ACC112 (cell line): ENCODE results near the gene ULK3.

Source experiments
- H2AFZ ChIP-seq: fragments of 200-600 bp; sonication (generic); one replicate; pipeline ENCODE4 v1.6.0; 2017; ENCODE audit warnings: antibody characterized with exemption, low read length; ENCODE audit not compliant: unreplicated experiment
- H3K27ac ChIP-seq: fragments of 200-600 bp; sonication (generic); 2 replicates; pipeline ENCODE4 v1.5.1; 2014; ENCODE audit warnings: low read depth, mild to moderate bottlenecking, antibody characterized with exemption, low read length, moderate library complexity
- H3K27me3 ChIP-seq: fragments of 200-600 bp; sonication (generic); 2 replicates; pipeline ENCODE4 v1.6.1; 2014; ENCODE audit warnings: mild to moderate bottlenecking, antibody characterized with exemption, low read length, moderate library complexity, mixed read lengths; ENCODE audit not compliant: insufficient read depth
- H3K36me3 ChIP-seq: fragments of 200-600 bp; sonication (generic); 2 replicates; pipeline ENCODE4 v1.6.1; 2016; ENCODE audit warnings: mild to moderate bottlenecking, antibody characterized with exemption, low read length, moderate library complexity, mixed read lengths; ENCODE audit not compliant: insufficient read depth
- H3K4me1 ChIP-seq: fragments of 200-600 bp; sonication (generic); one replicate; pipeline ENCODE4 v1.6.1; 2016; ENCODE audit warnings: low read length, mixed read lengths; ENCODE audit not compliant: insufficient read depth, unreplicated experiment, control insufficient read depth
- H3K4me3 ChIP-seq: fragments of 200-600 bp; sonication (generic); 2 replicates; pipeline ENCODE4 v1.5.1; 2014; ENCODE audit warnings: mild to moderate bottlenecking, low read depth, low read length
- H3K79me2 ChIP-seq: fragments of 200-600 bp; sonication (generic); one replicate; pipeline ENCODE4 v1.6.0; 2016; ENCODE audit warnings: low read length; ENCODE audit not compliant: control insufficient read depth, unreplicated experiment, insufficient read depth

ULK3 gene

DNA sequence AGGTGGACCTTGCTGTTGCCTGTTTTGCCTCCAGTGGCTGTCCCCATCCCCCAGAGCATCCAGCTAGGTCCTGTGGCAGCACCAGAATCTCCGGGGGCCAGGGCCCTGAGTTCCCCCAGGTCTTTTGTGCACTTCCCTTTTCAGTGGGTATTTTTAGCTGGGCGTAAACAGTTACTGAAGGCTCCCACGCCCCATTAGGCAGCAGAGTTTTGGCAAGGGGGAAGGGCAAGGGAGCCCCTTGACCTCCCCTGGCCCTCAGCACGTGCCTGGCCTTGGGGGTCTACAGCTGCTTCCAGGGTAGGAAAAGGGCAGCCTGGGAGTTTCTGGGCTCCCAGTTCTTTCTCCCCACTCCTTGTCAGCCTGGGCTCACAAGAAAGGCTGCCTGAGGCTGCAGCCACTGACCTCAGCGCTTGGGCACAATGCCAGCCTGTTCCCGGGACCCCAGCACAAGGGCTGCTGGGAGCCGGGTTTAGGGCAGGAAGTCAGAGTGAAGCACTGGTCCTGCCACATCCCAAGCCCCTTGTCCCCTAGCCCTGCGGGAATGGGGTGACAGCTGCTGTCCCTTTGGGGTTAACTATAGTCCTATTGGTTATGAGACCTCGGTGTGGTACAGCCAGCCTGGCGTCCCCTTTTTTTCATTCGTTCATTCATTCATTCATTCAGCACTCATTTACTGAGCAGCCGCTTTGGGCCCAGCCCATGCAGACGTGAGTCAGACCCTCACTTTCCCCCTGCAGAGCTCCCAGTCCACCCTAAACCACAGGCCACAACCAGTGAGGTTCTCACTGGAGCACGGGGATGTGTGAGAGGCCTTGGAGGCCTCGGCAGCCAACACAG lies 52.7 kb downstream of the ULK3 start:
- peaks cover 54% of the 10 kb centered on the region for H3K4me1 ChIP-seq
- H3K36me3 ChIP-seq, result no peaks in the 10 kb centered on the region
- no peak overlapping the region for H2AFZ ChIP-seq
- peak overlapping the region; percentile 75 for H3K27ac ChIP-seq
- H3K4me3 ChIP-seq, result no peak overlapping the region
- H3K79me2 ChIP-seq, result peaks cover 87% of the 10 kb centered on the region
- no peaks in the 10 kb centered on the region for H3K27me3 ChIP-seq

DNA sequence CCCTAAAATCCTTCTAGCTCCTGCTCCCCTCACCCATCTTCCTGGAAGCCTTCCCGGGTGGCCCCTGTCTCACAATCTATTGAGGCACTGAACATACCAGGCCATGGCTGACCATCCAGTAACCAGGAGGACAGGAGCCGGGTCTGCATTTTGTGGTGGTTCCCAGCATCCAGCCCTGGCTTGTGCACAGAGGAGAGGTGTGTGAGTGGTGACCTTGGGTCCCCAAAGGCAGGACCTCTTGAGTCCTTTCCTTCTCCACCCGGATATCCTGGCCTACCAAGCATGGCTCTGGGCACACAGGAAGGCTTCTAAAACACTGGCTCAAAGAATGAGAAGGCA lies 53.2 kb downstream of the ULK3 start:
- peak overlapping the region; percentile 75 for H3K27ac ChIP-seq
- no peak overlapping the region for H2AFZ ChIP-seq
- H3K4me3 ChIP-seq, result no peak overlapping the region
- peaks cover 60% of the 10 kb centered on the region for H3K4me1 ChIP-seq
- H3K27me3 ChIP-seq, result no peaks in the 10 kb centered on the region
- H3K79me2 ChIP-seq, result peaks cover 88% of the 10 kb centered on the region
- no peaks in the 10 kb centered on the region for H3K36me3 ChIP-seq

DNA sequence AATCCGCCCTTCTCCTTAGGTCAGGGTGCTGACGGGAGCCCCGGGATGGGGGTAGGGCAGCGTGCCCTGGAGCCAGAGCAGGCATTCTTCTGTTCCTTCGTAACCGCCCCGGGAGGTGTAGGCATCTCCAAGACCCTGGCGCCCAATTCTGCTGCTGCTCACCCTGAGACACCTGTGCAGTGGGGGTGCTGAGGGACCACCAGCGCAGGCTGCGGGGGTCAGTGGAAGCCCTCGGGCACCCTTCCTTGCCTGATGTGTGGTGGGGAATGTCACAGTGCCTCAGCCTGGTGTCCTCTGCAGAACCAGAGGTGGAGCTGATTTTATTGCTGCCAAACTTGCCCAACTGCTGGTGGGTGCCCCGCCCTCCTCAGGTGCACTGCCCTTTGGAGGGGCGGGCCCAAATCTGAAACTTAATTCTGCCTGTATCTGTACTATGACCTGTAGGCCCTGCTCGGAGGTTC lies 53.8 kb downstream of the ULK3 start:
- Histone ChIP-seq H3K36me3 (no peaks in the 10 kb centered on the region), H3K27me3 (no peaks in the 10 kb centered on the region), H3K79me2 (peaks cover 88% of the 10 kb centered on the region), H3K27ac (peak overlapping the region; percentile 75; the same call in 1 of the 2 replicates), H3K4me3 (no peak overlapping the region), H3K4me1 (peaks cover 64% of the 10 kb centered on the region), H2AFZ (no peak overlapping the region)

DNA sequence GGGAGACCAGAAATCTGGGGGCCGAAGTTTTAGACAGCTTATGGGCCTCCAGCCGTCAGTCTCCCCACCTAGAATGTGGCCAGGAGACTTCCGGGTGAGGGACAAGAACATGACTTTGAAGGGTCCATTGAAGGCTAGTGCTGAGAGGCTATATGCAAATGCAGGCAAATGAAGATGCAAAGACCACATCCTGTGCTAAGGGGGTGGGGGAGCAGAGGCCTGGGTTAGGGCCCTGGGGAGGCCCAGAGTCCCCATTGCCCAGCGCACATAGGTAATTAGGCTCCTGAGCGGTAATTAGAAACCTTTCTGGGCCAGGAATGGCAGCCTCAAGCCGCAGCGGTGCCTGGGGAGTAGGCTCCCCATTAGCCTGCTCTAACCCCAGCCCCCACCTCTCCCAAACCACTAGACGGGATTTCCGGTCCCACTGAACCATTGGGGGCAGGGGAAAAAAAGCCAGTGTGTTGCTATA lies 54.2 kb downstream of the ULK3 start:
- H3K79me2 ChIP-seq, result peaks cover 90% of the 10 kb centered on the region
- H3K4me1 ChIP-seq, result peaks cover 69% of the 10 kb centered on the region
- no peak overlapping the region for H2AFZ ChIP-seq
- H3K36me3 ChIP-seq, result no peaks in the 10 kb centered on the region
- no peak overlapping the region for H3K4me3 ChIP-seq
- no peaks in the 10 kb centered on the region for H3K27me3 ChIP-seq
- no peak overlapping the region for H3K27ac ChIP-seq

DNA sequence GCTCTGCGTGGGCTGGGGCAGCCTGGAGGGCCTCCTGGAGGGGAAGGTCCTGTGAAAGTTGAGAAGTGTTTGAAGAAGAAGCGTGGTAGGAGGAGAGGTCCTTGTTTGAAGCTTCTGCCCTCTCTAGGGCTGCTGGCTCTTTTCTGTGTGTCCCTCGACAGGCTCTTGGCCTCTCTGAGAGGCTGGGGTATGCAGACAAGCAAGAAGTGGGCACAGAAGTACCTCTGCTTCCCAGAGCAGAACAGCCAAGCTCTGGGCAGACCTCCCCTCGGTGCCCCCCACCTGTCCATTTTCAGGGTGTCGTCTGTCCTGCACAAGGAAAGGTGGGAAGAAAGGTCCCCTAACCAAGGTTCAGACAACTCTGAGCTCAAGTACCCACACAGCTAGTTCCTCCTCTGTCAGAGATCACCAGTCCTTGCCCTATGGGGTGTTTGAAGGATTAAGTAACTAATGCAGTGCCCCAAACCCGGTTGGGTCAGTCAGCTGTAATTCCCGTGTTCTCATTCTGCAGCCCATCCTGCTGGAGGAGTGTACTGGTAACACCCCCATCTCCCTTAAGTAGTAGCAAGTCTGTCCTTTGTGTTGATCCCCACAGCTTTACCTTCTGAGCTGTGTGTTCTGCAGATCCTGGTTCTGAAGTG lies 54.8 kb downstream of the ULK3 start:
- H3K4me1 ChIP-seq, result peaks cover 72% of the 10 kb centered on the region
- H3K36me3 ChIP-seq, result no peaks in the 10 kb centered on the region
- H3K27ac ChIP-seq, result no peak overlapping the region
- H3K79me2 ChIP-seq, result peaks cover 90% of the 10 kb centered on the region
- H3K4me3 ChIP-seq, result no peak overlapping the region
- no peak overlapping the region for H2AFZ ChIP-seq
- H3K27me3 ChIP-seq, result no peaks in the 10 kb centered on the region

DNA sequence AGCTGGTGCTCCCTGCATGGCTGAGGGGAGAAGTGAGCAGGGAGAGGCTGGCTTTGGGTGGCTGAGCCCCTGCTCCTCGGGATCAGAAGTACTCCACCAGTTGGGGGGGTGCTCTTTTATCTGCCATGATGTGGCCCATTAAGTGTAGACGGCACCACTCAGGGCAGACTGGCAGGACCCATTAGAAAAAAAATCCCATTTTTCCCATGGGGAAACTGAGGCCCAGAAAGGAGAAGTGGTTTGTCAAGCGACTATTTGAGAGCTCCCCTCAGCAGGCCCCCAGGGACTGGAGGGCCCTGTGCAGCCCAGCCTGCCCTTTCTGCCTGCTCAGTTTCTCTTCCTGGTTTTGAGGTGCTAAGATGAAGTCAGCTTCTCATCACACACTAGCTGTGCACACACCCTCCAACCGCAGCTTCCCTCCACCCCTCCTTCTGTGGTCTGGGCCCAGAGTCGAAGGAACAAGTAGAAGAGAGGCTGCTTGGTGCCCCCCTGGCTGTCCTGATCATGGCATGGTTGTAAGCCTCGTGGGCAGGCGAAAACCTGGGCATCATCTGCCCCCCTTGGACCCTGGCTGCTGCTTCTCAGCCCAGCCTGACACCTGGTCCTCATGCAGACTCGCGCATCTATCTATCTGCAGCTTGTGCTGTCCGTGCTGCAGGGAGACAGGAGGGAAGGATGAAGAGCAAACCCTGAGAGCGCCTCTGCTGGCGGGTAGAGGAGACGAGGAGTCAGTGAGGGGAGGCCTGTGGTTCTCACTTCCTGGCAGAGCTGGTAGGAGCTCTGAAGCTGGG lies 55.5 kb downstream of the ULK3 start:
- H3K27ac ChIP-seq, result no peak overlapping the region
- H2AFZ ChIP-seq, result no peak overlapping the region
- no peak overlapping the region for H3K4me3 ChIP-seq
- H3K27me3 ChIP-seq, result no peaks in the 10 kb centered on the region
- H3K79me2 ChIP-seq, result peaks cover 90% of the 10 kb centered on the region
- H3K4me1 ChIP-seq, result peaks cover 72% of the 10 kb centered on the region
- no peaks in the 10 kb centered on the region for H3K36me3 ChIP-seq

DNA sequence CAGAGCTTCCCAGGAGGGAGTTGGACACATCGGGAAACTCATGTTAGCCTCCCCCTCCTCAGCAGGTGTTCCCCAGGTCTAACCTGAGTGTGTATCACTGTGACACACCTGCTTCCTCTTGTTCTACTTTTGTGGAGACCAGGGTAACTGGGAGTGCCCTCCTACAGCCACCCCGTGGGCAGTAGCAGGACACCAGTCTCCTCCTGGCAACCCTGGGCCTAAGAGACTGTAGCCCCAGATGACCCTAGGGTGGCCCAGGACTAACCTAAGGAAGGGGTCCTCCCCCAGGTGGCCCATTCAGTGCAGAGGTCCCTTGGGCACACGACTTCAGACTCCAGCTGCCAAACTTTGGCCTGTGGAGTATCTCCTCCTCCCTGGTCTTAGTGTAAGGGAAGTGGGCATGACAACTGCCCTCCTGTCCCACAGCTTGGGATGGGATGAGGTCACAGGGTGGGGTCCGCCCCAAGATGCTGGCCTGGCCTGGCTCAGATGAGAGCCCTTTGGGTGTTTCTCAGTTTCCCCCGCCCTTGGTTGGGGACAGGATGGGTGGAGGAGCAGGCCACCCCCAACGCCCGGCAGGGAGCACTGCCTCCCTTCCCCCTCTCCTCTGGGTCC lies 56.3 kb downstream of the ULK3 start:
- Histone ChIP-seq H3K4me1 (peaks cover 70% of the 10 kb centered on the region), H3K27me3 (no peaks in the 10 kb centered on the region), H2AFZ (no peak overlapping the region), H3K4me3 (no peak overlapping the region), H3K27ac (no peak overlapping the region), H3K36me3 (no peaks in the 10 kb centered on the region), H3K79me2 (peaks cover 83% of the 10 kb centered on the region)
